ENCODE results near the gene WDR64. TPM values are rescaled to one million over a fixed set of nuclear protein-coding genes. Genes with fewer than 3 reads are reported as not detected.

WDR64 gene
- total RNA-seq, 1 experiment from 2014 or later: not detected

DNA sequence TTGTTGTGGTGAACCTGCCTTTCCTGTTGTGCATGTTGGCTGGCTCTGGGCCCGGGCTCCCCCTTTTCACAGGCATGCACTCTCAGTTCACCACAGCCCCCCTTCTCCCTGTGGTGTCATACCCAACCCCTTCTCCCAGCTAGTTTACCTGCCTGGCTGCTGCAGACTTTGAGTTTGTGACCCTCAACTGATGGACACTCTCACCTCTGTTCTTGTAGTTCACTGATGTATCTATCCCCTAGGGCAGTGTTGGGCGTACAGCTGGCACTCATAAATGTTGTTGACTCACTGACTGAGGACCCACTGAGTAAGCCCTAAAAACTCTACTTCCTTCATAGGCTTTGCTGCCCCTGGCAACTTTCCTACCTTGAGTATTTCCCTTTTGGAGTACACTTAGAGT, 54.9 kb downstream of the WDR64 start:
- ChIA-PET CTCF (interaction anchor here (0.6 to 1.3 kb wide), 9 partner anchors 8 to 1413 kb away, joined by 3 to 7 read pairs (median 3); no protein-coding TSS in a partner anchor), POLR2A (interaction anchor here (1.0 to 6.1 kb wide), 19 partner anchors 9 to 187 kb away, joined by 3 to 60 read pairs (median 5); partner anchors contain the start of genes CHML, FH and OPN3)
- H3K27ac Mint-ChIP-seq (ENCODE audit: low read depth, unreplicated experiment): peak overlapping the region; percentile 85
- DNase-seq (ENCODE audit: unreplicated experiment): peak; percentile 97
- H3K9me3 Mint-ChIP-seq (ENCODE audit: unreplicated experiment): no peaks in the 10 kb centered on the region
- peak overlapping the region; percentile 12 for H3K4me3 Mint-ChIP-seq (ENCODE audit: unreplicated experiment)
- H3K4me1 Mint-ChIP-seq (ENCODE audit: insufficient read depth, unreplicated experiment): peaks cover 37% of the 10 kb centered on the region
- no TSS peak for BruUV-seq (replicated peaks)
- intact Hi-C loops (cut with micrococcal nuclease): loop anchor here (1.0 kb wide), 1 partner anchor 67 kb away; the partner anchor contains the start of genes CHML and OPN3
- H3K27me3 Mint-ChIP-seq (ENCODE audit: insufficient read depth, unreplicated experiment): no peaks in the 10 kb centered on the region
- TF ChIP-seq, protein P1, sequence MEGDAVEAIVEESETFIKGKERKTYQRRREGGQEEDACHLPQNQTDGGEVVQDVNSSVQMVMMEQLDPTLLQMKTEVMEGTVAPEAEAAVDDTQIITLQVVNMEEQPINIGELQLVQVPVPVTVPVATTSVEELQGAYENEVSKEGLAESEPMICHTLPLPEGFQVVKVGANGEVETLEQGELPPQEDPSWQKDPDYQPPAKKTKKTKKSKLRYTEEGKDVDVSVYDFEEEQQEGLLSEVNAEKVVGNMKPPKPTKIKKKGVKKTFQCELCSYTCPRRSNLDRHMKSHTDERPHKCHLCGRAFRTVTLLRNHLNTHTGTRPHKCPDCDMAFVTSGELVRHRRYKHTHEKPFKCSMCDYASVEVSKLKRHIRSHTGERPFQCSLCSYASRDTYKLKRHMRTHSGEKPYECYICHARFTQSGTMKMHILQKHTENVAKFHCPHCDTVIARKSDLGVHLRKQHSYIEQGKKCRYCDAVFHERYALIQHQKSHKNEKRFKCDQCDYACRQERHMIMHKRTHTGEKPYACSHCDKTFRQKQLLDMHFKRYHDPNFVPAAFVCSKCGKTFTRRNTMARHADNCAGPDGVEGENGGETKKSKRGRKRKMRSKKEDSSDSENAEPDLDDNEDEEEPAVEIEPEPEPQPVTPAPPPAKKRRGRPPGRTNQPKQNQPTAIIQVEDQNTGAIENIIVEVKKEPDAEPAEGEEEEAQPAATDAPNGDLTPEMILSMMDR (IDR thresholded peaks at IDR 0.05; ENCODE audit: unreplicated experiment): no peak
- no peaks in the 10 kb centered on the region for H3K36me3 Mint-ChIP-seq (ENCODE audit: insufficient read depth, unreplicated experiment)

- POLR2A ChIA-PET: interaction anchor here (1.0 to 6.1 kb wide), 10 partner anchors 9 to 188 kb away, joined by 3 to 60 read pairs (median 9); partner anchors contain the start of genes CHML, FH and OPN3
- Mint-ChIP-seq H3K36me3 (ENCODE audit: insufficient read depth, unreplicated experiment) (no peaks in the 10 kb centered on the region), H3K27ac (ENCODE audit: low read depth, unreplicated experiment) (peak overlapping the region; percentile 85), H3K9me3 (ENCODE audit: unreplicated experiment) (no peaks in the 10 kb centered on the region), H3K4me1 (ENCODE audit: insufficient read depth, unreplicated experiment) (peaks cover 37% of the 10 kb centered on the region), H3K4me3 (ENCODE audit: unreplicated experiment) (no peak overlapping the region), H3K27me3 (ENCODE audit: insufficient read depth, unreplicated experiment) (no peaks in the 10 kb centered on the region)
- DNase-seq (ENCODE audit: unreplicated experiment): no peak
- CTCF ChIA-PET: interaction anchor here (0.6 to 1.3 kb wide), 5 partner anchors 13 to 1412 kb away, joined by 3 to 7 read pairs (median 4); no protein-coding TSS in a partner anchor
- no TSS peak for BruUV-seq (replicated peaks)
- TF ChIP-seq, protein P1 (IDR thresholded peaks at IDR 0.05; ENCODE audit: unreplicated experiment): no peak
- intact Hi-C loops (cut with micrococcal nuclease): loop anchor here (1.0 kb wide), 1 partner anchor 67 kb away; the partner anchor contains the start of genes CHML and OPN3
These were observed 55.4 kb downstream of the WDR64 start for GRCh38 chr1:241707442-241707841.

GRCh38 chr1:241711326-241711725, 59.2 kb downstream of the WDR64 start:
- H3K27ac Mint-ChIP-seq (ENCODE audit: low read depth, unreplicated experiment): peak overlapping the region; percentile 4
- H3K9me3 Mint-ChIP-seq (ENCODE audit: unreplicated experiment): no peaks in the 10 kb centered on the region
- peaks cover 44% of the 10 kb centered on the region for H3K4me1 Mint-ChIP-seq (ENCODE audit: insufficient read depth, unreplicated experiment)
- peaks cover 7% of the 10 kb centered on the region for H3K36me3 Mint-ChIP-seq (ENCODE audit: insufficient read depth, unreplicated experiment)
- TF ChIP-seq, protein P1 (IDR thresholded peaks at IDR 0.05; ENCODE audit: unreplicated experiment): no peak
- no peaks in the 10 kb centered on the region for H3K27me3 Mint-ChIP-seq (ENCODE audit: insufficient read depth, unreplicated experiment)
- no peak overlapping the region for H3K4me3 Mint-ChIP-seq (ENCODE audit: unreplicated experiment)
- DNase-seq (ENCODE audit: unreplicated experiment): no peak
- ChIA-PET CTCF (interaction anchor here (0.6 kb wide), 1 partner anchor 8 kb away, joined by 3 read pairs; no protein-coding TSS in a partner anchor), POLR2A (interaction anchor here (0.8 kb wide), 1 partner anchor 1062 kb away, joined by 3 read pairs; no protein-coding TSS in a partner anchor)
- intact Hi-C loops (cut with micrococcal nuclease): no loop called here
- BruUV-seq (replicated peaks): no TSS peak

- no peak overlapping the region for H3K4me3 Mint-ChIP-seq (ENCODE audit: unreplicated experiment)
- peak overlapping the region; percentile 93 for H3K27ac Mint-ChIP-seq (ENCODE audit: low read depth, unreplicated experiment)
- POLR2A ChIA-PET: interaction anchor here (0.6 to 6.9 kb wide), 9 partner anchors 7 to 102 kb away, joined by 4 to 73 read pairs (median 16); partner anchors contain the start of genes CHML and OPN3
These were observed 61.2 kb downstream of the WDR64 start for GRCh38 chr1:241713316-241713715.

More at GRCh38 chr1:241713316-241713715, 61.2 kb downstream of the WDR64 start:
- DNase-seq (ENCODE audit: unreplicated experiment): no peak
- no peaks in the 10 kb centered on the region for H3K9me3 Mint-ChIP-seq (ENCODE audit: unreplicated experiment)
- peaks cover 7% of the 10 kb centered on the region for H3K36me3 Mint-ChIP-seq (ENCODE audit: insufficient read depth, unreplicated experiment)
- peaks cover 47% of the 10 kb centered on the region for H3K4me1 Mint-ChIP-seq (ENCODE audit: insufficient read depth, unreplicated experiment)
- no TSS peak for BruUV-seq (replicated peaks)
- CTCF ChIA-PET: interaction anchor here (1.0 to 2.0 kb wide), 4 partner anchors 26 to 134 kb away, joined by 3 to 6 read pairs (median 4); partner anchors contain the start of gene EXO1
- intact Hi-C loops (cut with micrococcal nuclease): no loop called here
- TF ChIP-seq, protein P1 (IDR thresholded peaks at IDR 0.05; ENCODE audit: unreplicated experiment): no peak
- no peaks in the 10 kb centered on the region for H3K27me3 Mint-ChIP-seq (ENCODE audit: insufficient read depth, unreplicated experiment)
